Epithelial cell of prostate (primary cell): ENCODE results near the gene FLNC.

Source experiments
- DNase-seq: peaks from one replicate; pipeline ENCODE4 v3.0.0-alpha.2; 2011; ENCODE audit warnings: low read depth, low spot score
- H3K27ac ChIP-seq: fragments of 450-650 bp; 2 replicates; pipeline ENCODE4 v1.5.1; 2017; ENCODE audit warnings: mild to moderate bottlenecking

FLNC gene

GRCh38 chr7:128842674-128843641 is 12.8 kb downstream of the FLNC start:
- H3K27ac ChIP-seq = no peak overlapping the region
- no peak for DNase-seq

GRCh38 chr7:128843938-128844621 is 13.9 kb downstream of the FLNC start:
- no peak for DNase-seq
- no peak overlapping the region for H3K27ac ChIP-seq

GRCh38 chr7:128844777-128845311 is 14.6 kb downstream of the FLNC start:
- no peak for DNase-seq
- no peak overlapping the region for H3K27ac ChIP-seq

GRCh38 chr7:128845475-128845874 is 15.3 kb downstream of the FLNC start:
- DNase-seq = no peak
- H3K27ac ChIP-seq = no peak overlapping the region

- H3K27ac ChIP-seq = no peak overlapping the region
- no peak for DNase-seq
Measured at GRCh38 chr7:128845987-128846386, 15.8 kb downstream of the FLNC start.

- DNase-seq = no peak
- no peak overlapping the region for H3K27ac ChIP-seq
Measured at GRCh38 chr7:128846781-128847444, 16.7 kb downstream of the FLNC start.

GRCh38 chr7:128847721-128848211 is 17.6 kb downstream of the FLNC start:
- no peak for DNase-seq
- no peak overlapping the region for H3K27ac ChIP-seq

- no peak for DNase-seq
Measured at GRCh38 chr7:128848289-128849155, 18.3 kb downstream of the FLNC start.

GRCh38 chr7:128849156-128849515 is 18.9 kb downstream of the FLNC start:
- H3K27ac ChIP-seq = no peak overlapping the region
- no peak for DNase-seq

More at GRCh38 chr7:128848289-128849155, 18.3 kb downstream of the FLNC start:
- no peak overlapping the region for H3K27ac ChIP-seq

GRCh38 chr7:128849804-128850490 is 19.7 kb downstream of the FLNC start:
- H3K27ac ChIP-seq = no peak overlapping the region
- DNase-seq = no peak

- no peak overlapping the region for H3K27ac ChIP-seq
- no peak for DNase-seq
Measured at GRCh38 chr7:128852537-128853254, 22.5 kb downstream of the FLNC start.

GRCh38 chr7:128853799-128854198 is 23.6 kb downstream of the FLNC start:
- DNase-seq = no peak
- no peak overlapping the region for H3K27ac ChIP-seq

- no peak overlapping the region for H3K27ac ChIP-seq
- DNase-seq = no peak
Measured at GRCh38 chr7:128854396-128854795, 24.2 kb downstream of the FLNC start.

- DNase-seq = no peak
- no peak overlapping the region for H3K27ac ChIP-seq
Measured at GRCh38 chr7:128855559-128855958, 25.4 kb downstream of the FLNC start.

GRCh38 chr7:128856001-128856718 is 26.0 kb downstream of the FLNC start:
- no peak overlapping the region for H3K27ac ChIP-seq
- no peak for DNase-seq

- DNase-seq = no peak
- no peak overlapping the region for H3K27ac ChIP-seq
Measured at GRCh38 chr7:128858380-128859231, 28.4 kb downstream of the FLNC start.
